Anterior cingulate cortex (tissue), 58 donors: ENCODE data around the gene HYLS1.
A peak's percentile ranks its signal among the peaks of the same experiment; 100 is the strongest.
"Not testable (repeated sequence)": the region's sequence is repeated elsewhere in the genome, so short reads cannot be mapped to it uniquely, and the experiment has no call there.

Experiments used
- DNase-seq, 58 donors: peaks; one replicate each; lab custom pipeline; 2025; lab: John Stamatoyannopoulos, UW

HYLS1 gene, protein sequence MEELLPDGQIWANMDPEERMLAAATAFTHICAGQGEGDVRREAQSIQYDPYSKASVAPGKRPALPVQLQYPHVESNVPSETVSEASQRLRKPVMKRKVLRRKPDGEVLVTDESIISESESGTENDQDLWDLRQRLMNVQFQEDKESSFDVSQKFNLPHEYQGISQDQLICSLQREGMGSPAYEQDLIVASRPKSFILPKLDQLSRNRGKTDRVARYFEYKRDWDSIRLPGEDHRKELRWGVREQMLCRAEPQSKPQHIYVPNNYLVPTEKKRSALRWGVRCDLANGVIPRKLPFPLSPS

DNA sequence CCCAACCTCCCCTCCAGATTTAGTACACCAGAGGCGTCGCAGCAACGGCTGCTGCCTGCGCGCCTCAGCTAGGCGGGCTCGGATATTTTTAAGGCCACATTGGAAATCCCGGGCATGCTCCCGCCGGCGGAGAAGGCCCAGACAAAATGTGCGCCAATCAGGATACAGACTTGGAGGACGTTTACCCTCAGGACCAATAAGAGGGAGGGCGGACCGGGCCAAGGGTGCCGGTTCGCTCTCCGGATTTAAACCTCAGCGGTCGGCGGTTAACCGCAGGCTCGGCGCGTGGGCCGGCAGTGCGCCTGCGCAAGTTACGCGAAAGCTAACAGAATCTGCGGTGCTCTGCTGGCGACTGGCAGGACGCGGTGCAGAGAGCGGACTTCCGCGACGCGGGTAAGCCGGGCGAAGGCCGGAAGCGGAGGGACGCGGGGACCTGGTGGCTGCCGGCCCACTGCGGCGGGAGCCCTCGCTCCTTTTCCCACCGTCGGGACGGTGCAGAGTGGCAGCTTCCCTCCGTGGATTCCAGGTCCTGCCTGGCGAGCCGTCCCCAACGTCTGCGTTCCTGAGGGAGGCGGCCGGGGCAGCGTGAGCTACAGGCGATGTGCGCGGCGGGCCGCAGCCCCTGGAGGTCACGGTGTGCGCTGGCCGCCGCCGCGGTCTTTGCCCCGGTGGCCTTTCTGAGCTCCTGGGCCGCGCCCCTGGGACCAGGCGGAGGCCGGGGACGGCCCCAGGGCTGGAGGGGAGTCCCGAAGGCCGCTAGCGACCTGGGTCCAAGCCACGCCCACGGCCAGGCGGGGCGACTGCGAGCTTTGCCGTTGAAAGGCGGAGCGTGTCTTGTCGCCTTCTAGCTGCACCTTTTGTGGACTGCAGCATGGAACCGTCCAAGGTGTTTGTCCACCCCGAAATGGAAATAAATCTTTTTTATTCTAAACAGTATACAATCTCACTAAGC, at the start of gene HYLS1:
Gene HYLS1, plus strand, starts transcription at position 296 of the 952 bp plus-strand sequence. CDS start 11,701 bp downstream, outside the sequence.
- DNase-seq = peak; percentile 53 to 97 (median 91)

DNA sequence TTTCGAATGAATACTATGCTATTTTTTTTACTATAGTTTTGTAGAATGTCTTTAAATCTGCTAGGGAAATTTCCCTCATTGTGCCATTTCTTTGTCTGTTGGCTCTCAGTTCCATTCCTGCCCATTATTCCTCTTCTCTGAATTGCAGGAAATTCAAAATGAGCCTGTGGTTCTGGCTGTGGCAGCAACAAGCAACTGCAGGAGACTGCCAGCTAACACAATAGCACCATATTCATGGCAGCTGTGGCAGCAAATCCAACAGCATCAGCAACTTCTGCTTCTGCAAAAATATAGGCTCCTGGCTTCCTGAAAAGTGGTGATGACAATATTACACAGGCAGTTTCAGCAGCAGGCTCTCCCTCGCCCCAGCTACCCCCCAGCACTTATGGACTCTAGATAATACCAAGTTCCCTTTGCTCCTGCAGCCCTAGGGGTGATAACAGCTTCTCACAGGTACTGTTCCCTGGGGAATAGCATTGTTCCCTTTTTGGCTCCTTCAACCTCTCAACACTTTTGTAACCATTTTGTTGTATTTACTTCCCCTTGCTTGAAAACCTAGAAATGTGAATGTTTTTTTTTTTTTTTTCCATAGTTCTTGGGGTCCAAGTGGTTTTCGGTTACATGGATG, 45.0 kb upstream of the HYLS1 start:
- DNase-seq = peak in 4 of 58 donors; percentile 2 to 39 (median 4)

DNA sequence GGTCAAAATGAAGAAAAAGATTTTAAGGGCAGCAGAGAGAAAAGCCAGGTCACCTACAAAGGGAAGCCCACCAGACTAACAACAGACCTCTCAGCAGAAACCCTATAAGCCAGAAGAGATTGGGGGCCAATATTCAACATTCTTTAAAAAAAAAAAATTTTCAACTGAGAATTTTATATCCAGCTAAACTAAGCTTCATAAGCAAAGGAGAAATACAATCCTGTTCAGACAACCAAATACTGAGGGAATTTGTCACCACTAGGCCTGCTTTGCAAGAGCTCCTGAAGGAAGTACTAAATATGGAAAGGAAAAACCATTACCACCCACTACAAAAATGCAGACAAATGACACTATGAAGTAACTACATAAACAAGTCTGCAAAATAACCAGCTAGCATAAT, 41.3 kb upstream of the HYLS1 start:
- DNase-seq = no peak

DNA sequence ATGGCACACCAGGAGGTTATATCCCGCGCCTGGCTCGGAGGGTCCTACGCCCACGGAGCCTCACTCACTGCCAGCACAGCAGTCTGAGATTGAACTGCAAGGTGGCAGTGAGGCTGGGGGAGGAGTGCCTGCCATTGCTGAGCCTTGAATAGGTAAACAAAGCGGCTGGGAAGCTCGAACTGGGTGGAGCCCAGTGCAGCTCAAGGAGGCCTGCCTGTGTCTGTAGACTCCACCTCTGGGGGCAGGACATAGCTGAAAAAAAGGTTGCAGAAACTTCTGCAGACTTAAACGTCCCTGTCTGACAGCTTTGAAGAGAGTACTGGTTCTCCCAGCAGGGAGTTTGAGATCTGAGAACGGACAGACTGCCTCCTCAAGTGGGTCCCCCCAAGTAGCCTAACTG, 29.8 kb upstream of the HYLS1 start:
- not testable (repeated sequence) for DNase-seq

DNA sequence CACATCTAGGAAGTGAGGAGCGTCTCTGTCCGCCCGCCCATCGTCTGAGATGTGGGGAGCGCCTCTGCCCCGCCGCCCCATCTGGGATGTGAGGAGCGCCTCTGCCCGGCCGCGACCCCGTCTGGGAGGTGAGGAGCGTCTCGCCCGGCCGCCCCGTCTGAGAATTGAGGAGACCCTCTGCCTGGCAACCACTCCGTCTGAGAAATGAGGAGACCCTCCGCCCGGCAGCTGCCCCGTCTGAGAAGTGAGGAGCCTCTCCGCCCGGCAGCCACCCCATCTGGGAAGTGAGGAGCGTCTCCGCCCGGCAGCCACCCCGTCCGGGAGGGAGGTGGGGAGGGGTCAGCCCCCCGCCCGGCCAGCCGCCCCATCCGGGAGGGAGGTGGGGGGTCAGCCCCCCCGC, 24.7 kb upstream of the HYLS1 start:
- DNase-seq = not testable (repeated sequence)

DNA sequence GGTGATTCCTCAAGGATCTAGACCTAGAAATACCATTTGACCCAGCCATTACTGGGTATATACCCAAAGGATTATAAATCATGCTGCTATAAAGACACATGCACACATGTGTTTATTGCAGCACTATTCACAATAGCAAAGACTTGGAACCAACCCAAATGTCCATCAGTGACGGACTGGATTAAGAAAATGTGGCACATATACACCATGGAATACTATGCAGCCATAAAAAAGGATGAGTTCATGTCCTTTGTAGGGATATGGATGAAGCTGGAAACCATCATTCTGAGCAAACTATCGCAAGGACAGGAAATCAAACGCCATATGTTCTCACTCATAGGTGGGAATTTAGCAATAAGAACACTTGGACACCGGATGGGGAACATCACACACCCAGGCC, 22.1 kb upstream of the HYLS1 start:
- not testable (repeated sequence) for DNase-seq

DNA sequence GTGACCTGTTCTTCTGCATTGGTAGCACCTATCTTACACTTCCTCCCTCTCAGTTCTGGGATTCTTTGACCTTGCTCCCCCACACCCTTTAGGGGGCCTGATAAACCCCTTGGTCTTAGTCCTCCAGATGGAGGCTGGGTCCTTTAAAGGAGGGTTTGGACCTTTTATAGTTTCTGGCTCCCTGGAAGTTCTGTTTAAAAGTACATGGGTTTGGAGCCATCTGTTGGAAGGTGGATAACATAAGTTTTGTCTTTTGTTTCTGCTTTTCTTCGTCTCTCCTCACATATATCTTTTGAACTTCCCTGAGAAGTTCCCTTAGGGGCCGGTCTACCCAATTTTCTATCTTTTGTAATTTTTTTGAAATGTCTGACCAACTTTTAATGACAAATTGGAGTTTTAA, 17.9 kb upstream of the HYLS1 start:
- no peak for DNase-seq

DNA sequence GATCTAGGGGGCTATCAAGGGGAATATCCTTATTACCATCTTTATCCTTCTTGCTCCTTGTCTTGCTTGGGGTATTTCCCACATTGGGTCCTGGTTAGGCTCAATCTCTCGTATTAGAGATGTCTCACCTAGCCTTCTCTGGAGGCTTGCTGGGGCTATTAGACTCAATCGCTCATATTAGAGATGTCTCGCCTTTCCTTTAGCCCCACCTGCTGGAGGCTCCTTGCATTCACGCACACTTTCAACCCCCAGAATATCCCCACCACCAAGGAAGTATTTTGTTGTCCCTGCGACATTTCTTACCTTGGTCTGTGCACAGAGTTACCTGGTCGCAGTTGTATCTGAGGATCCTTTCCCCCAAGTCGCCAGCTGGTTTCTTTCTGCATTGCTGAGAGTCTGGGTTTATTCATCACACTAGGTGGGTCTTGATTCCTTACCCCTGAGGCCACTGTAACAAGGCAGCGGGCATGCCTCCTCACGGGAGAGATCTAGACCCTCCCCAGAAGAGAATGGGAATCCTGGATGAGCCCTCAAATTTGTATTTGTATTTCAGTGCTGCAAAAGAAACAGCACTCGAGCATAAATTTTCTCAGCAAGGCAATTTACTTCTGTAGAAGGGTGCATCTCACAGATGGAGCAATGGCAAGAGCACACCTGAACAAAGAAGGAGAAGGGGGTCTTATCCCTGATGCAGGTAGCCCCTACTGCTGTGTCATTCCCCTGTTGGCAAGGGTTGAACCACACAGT, 15.9 kb upstream of the HYLS1 start:
- DNase-seq = peak in 5 of 58 donors; percentile 3 to 13 (median 6)

DNA sequence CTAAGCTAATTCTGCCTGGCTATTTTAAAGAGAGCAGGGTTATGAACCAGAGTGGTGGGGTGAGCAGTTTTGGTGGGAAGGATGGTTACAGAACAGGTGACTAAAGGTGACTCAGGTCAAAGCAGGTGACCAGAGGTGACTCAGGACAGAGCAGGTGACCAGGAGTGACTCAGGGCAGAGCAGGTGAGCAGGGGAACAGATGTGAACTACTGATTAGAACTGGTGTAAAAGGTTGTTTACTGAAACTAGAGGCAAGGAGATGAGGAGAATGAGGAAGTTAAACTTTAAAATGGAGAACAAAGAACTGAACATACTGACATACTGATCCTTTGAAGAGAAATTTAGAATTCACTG, 15.4 kb upstream of the HYLS1 start:
- DNase-seq = no peak

DNA sequence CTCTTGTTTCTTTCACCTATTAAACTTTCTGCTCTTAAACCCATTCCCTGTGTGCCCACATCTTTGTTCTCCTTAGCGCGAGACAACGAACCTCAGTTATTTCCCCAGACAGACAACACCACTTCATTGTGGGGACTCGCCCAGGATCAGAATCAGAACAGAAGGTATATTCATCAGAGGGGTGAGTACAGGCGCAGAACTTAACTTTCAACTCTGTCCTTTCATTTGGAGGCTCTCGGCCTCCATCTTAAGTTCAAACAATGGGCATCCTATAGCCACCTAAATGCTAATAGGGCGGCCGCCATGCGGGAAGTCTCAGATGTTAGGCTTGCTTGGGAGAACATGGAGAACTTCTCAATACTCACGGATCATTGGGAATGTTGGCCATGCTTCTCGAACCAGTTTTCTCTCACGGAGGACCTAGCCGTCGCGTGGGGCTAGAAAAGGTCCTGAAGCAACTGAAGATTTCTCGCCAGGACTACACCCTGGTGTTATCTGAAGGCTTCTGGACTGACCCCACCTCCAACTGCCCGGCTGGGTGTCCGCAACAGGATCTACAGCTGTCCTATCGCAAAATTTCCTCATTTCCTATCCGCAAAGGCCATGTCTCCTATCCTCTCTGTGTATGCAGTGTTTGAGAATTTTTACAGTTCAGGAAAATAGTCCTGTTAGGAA, 13.4 kb upstream of the HYLS1 start:
- DNase-seq = no peak

DNA sequence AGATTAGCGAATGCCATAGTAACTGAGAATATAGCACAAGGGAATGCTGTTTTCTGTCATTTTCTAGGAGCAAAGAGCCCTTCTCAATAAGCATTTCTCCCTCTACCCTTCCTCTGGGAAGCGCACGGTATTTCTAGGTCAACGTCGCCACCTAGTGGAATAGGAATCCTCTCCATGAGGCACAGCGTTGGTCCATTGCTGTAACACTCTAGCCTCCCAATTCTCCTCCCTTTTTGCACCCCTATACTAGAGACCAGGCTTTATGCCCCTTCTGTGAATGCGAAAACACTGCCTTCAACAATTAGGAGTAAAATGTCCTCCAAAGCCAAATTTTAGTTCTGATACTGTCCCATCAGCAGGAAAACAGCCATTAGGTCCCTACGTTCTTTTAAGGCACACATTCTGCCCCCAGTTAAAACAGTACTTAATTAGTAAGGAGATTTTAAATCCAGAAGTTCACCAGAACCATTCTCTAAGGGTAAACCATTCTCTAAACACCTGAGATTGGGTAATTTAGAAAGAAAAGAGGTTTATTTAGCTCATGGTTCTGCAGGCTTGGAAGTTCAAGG, 12.8 kb upstream of the HYLS1 start:
- DNase-seq = peak in 48 of 58 donors; percentile 1 to 79 (median 33)

DNA sequence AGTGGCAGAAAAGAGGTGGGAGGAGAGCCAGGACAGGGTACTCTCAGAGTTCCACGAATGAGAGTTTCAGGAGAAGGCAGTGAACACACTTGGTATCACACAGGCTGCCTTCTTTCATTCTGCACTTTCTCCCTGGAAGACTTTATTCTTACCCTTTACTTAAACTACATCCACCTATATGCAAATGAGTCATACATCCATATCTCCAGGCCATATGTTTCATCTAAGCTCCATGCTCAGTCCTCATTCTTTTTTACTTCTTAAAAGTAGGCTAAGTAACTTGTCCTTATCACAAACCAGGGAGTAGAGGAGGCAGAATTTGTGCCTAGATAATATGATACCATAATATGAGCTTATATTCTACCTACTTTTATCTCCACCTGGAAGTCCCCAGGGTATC, 6.2 kb upstream of the HYLS1 start:
- no peak for DNase-seq

DNA sequence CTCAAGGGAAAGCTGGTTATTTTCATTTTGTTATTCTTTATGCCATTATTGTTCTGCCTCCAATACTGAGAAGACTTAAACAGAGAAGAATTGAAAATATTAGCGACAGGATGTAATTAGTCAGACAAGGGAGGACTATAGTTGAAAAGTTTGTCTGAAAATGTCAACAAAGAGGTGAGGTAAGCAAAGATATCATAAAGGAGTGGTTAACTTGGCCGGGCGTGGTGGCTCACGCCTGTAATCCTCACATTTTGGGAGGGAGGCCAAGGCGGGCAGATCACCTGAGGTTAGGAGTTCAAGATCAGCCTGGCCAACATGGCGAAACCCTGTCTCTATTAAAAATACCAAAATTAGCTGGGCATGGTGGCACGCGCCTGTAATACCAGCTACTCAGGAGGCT, 4.1 kb upstream of the HYLS1 start:
- DNase-seq = no peak

DNA sequence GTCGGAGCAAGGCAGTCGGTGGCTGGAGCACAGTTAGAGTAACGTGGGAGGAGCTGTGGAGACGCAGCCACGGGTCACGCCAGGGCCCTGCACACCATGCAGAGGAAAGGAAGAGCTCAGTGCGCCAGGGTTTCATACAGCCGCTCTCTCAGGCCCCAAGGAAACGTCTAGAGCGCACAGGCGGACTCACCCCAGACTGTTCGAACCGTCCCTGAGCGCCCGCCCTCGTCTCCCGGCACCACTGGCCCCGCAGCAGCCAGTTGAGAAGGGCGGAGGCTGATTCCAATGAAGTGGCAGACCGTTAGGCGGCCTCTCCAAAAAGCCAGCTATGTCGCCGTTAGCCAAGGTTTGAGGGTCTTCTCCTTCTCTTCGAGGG, 483 bp upstream of the HYLS1 start:
- peak in 20 of 58 donors; percentile 15 to 73 (median 58) for DNase-seq

DNA sequence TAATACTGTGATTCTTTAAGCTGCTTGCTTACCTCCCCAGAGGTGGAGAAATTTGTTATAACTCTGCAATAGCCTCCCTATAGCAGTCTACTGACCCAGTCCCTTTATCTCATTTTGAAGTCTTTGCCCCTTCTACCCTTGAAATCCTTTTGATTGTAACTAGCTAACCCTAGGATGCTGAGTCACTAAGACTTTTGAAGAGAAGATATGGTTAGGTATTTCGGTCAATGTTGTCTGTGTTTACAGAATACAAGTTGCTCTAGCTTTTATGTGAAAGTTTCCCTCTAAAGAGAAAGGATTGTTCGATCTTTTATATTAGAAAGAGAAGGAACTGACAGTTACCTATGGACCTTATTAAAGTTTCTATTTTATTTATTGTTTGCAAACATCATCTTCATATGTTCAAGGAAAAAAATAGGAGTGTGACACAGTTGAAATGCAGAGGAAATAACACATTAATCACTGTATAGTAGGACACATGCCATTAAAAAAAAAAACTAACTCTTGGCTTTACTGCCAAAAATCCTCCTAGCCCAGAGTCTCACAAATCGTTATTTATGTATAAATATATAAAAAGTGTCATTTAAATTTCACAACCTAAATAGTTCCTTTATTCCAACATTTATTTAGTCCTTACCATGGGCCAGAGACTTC, 3.1 kb downstream of the HYLS1 start:
- no peak for DNase-seq

DNA sequence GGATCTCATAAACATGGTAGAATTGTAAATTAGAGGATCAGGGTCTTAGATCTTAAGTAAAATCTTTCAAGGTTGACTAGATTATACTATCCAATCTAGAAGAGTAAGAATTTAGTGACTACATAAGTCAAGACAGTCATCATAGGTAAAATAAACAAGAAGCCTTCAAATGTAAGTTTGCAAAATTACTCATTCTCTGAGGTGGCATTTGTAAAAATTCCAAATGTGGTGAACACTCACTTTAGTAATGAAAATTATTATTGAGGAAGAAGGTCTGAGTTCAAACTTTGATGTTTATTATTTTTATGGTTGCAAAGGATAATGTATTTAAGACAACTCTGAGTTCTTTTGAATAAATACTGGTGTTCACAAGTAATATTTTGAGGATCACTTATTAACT, 4.6 kb downstream of the HYLS1 start:
- no peak for DNase-seq

DNA sequence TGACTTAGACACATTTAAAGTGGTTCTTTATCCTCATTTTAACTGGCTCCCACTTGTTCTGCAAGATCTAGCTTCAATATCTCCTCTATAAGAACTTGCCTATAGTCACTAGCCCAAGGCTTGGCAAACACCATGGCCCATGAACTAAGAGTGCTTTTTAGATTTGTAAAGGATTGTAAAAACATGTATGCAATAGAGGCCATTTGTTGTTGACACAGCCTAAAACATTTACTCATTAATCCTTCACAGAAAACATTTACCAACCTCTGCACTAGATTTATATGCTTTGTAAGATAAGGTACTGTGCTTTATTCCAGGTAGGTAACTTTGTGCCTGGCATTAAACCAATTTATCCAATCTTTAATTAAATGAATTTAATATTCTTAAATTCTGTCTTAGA, 5.5 kb downstream of the HYLS1 start:
- DNase-seq = no peak

DNA sequence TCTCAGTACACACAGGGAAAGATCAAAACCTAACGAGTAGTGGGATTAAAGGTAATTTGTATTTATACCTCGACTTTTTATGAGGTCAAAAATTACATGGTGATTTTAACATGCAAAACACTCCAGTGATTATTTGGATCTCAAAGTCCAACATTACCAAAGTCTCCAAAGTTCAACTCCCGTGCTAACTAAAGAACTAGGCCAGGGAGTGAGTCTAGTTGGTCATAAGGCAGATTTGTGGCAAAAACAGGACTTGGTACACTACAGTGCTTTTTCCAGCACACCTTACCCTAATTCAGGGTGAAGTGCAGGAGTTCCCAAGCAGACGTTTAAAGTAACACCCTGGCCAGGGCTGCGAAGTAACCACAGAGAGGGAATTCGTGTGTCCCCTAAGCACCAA, 14.4 kb downstream of the HYLS1 start:
- DNase-seq = no peak
